Measurements from ENCODE around the gene RBM19.

The RBM19 gene

GRCh38 chr12:113772505-113773030 is 193.6 kb downstream of the RBM19 start:
- no peak for DNase-seq (ENCODE audit: low read depth)

GRCh38 chr12:113770389-113770865 is 195.7 kb downstream of the RBM19 start:
- DNase-seq (ENCODE audit: low read depth), result no peak

GRCh38 chr12:113769305-113769704 is 196.8 kb downstream of the RBM19 start:
- DNase-seq (ENCODE audit: low read depth), result no peak

- DNase-seq (ENCODE audit: low read depth), result no peak
Measured at GRCh38 chr12:113768850-113769249, 197.3 kb downstream of the RBM19 start.

- no peak for DNase-seq (ENCODE audit: low read depth)
Measured at GRCh38 chr12:113766879-113767878, 198.9 kb downstream of the RBM19 start.
